Fibroblast of lung (primary cell): Measurements from ENCODE around the gene VPS37D. TPM values are rescaled to one million over a fixed set of nuclear protein-coding genes. Genes with fewer than 3 reads are reported as not detected.
A peak's percentile ranks its signal among the peaks of the same experiment; 100 is the strongest.

ENCODE experiments used
- DNase-seq, 2 donors: peaks; one replicate each; pipeline versions ENCODE4 v3.0.0 to v3.0.0-alpha.2; 2010; ENCODE audit warnings: low read depth in 2 of 2
- H2AFZ ChIP-seq: 2 replicates; pipeline ENCODE4 v1.5.1; 2012; ENCODE audit warnings: low read length, control low read depth, inconsistent platforms
- H3K27ac ChIP-seq: 2 replicates; pipeline ENCODE4 v1.5.1; 2011; ENCODE audit warnings: low read length, control low read depth; ENCODE audit not compliant: insufficient read depth
- H3K27me3 ChIP-seq: 2 replicates; pipeline ENCODE4 v1.5.1; 2011; ENCODE audit warnings: mild to moderate bottlenecking, low read length; ENCODE audit not compliant: control insufficient read depth, insufficient read depth
- H3K36me3 ChIP-seq: 2 replicates; pipeline ENCODE4 v1.5.1; 2011; ENCODE audit warnings: low read length; ENCODE audit not compliant: control insufficient read depth, insufficient read depth
- H3K4me1 ChIP-seq: 2 replicates; pipeline ENCODE4 v1.5.1; 2011; ENCODE audit warnings: low read length; ENCODE audit not compliant: control insufficient read depth, insufficient read depth; ENCODE audit errors: extremely low read depth
- H3K4me2 ChIP-seq: 2 replicates; pipeline ENCODE4 v1.5.1; 2011; ENCODE audit warnings: low read length, control low read depth; ENCODE audit not compliant: insufficient read depth; ENCODE audit errors: extremely low read depth
- H3K4me3 ChIP-seq, 4 experiments: fragments of 200-600 bp in 1 of 4; sonication (generic) in 1 of 4; replicated peaks in 1 of 4; 2 replicates each; pipeline ENCODE4 v1.5.1; 2011 to 2016; ENCODE audit warnings: low read length in 4 of 4, low read depth in 3 of 4, mild to moderate bottlenecking in 3 of 4, control low read depth in 2 of 4, inconsistent platforms in 1 of 4, mixed read lengths in 1 of 4; ENCODE audit not compliant: insufficient read depth in 1 of 4; ENCODE audit errors: control extremely low read depth in 1 of 4
- H3K79me2 ChIP-seq: 2 replicates; pipeline ENCODE4 v1.5.1; 2012; ENCODE audit warnings: mild to moderate bottlenecking, low read length, inconsistent platforms; ENCODE audit not compliant: control insufficient read depth, insufficient read depth
- H3K9ac ChIP-seq: 2 replicates; pipeline ENCODE4 v1.5.1; 2011; ENCODE audit warnings: mild to moderate bottlenecking, low read length, control low read depth; ENCODE audit not compliant: insufficient read depth
- H3K9me3 ChIP-seq: 2 replicates; pipeline ENCODE4 v1.5.1; 2012; ENCODE audit warnings: low read depth, low read length; ENCODE audit not compliant: control insufficient read depth, insufficient read depth
- H4K20me1 ChIP-seq: 2 replicates; pipeline ENCODE4 v1.5.1; 2011; ENCODE audit warnings: low read length; ENCODE audit not compliant: control insufficient read depth, insufficient read depth; ENCODE audit errors: extremely low read depth
- CTCF ChIP-seq, 2 donors: IDR thresholded peaks in 1 of 2; conservative IDR thresholded peaks in 1 of 2; 1 replicate in 1 of 2; 2 replicates in 1 of 2; pipeline ENCODE4 v1.5.1; 2011 to 2012; ENCODE audit warnings: low read length in 2 of 2, control low read depth in 1 of 2, inconsistent platforms in 1 of 2, low read depth in 1 of 2, mild to moderate bottlenecking in 1 of 2
- EZH2 ChIP-seq: IDR thresholded peaks from 2 replicates; pipeline ENCODE4 v1.5.1; 2012; ENCODE audit warnings: low read length, control low read depth, mild to moderate bottlenecking; ENCODE audit errors: missing control alignments
- polyA plus RNA-seq, 2 donors: library from polyadenylated mRNA; depleted of rRNA in 1 of 2; stranded (reverse) in 1 of 2; unstranded in 1 of 2; fragments of >200 nt; gene quantifications; 2 replicates each; pipeline ENCODE4 v1.2.1, GENCODE V29; 2011 to 2012; ENCODE audit warnings: missing spikeins in 1 of 2
- total RNA-seq: library from RNA; depleted of rRNA; stranded (reverse); fragments of >200 nt; gene quantifications from 2 replicates; pipeline ENCODE4 v1.2.1, GENCODE V29; 2014

VPS37D gene
- total and polyA plus RNA-seq, 2 donors (not counting 1 experiment from before 2014, with no cell fraction given) = 0.87 to 6.8 TPM

DNA sequence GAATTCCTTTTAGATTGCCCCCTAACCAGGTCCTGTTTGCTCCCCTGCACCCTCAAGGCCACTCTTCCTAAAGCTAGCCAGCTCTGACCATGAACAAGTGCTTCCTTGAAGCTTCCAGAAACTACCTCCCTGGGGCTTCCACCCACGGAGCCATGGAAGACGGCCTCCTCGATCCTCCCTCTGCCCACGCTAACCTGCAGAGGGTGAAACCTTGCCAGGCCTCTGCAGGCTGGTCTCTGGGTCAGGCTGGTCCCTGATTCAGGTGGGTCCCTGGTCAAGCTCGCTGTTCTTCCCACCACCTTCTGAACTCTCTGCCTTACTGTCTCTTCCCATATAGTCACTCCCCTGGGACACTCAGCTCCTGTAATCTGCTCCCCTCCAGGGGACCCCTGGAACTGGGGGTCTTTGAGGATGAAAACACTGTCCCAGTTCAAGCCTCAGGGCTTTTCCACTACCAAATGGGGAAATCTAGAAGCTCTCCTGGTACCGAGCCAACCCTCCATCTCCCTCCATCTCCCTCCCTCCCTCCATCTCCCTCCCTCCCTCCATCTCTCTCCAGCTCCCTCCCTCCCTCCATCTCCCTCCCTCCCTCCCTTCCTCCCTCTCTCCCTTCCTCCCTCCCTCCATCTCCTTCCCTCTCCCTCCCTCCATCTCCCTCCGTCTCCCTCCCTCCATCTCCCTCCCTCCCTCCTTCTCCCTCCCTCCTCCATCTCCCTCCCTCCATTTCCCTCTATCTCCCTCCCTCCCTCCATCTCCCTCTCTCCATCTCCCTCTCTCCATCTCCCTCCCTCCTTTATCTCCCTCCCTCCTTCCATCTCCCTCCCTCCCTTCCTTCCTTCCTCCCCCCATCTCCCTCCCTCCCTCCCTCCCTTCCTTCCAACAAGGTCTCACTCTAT lies 46.2 kb upstream of the VPS37D start:
- no peaks in the 10 kb centered on the region for H3K4me1 ChIP-seq
- no peak overlapping the region for H3K4me3 ChIP-seq
- H3K9me3 ChIP-seq = no peaks in the 10 kb centered on the region
- H3K36me3 ChIP-seq = no peaks in the 10 kb centered on the region
- no peak overlapping the region for H3K4me2 ChIP-seq
- H4K20me1 ChIP-seq = no peaks in the 10 kb centered on the region
- no peak overlapping the region for H3K9ac ChIP-seq
- no peak overlapping the region for H2AFZ ChIP-seq
- H3K27ac ChIP-seq = no peak overlapping the region
- no peaks in the 10 kb centered on the region for H3K79me2 ChIP-seq
- no peak for DNase-seq
- TF ChIP-seq EZH2 = no peak
- H3K27me3 ChIP-seq = peaks cover 25% of the 10 kb centered on the region

DNA sequence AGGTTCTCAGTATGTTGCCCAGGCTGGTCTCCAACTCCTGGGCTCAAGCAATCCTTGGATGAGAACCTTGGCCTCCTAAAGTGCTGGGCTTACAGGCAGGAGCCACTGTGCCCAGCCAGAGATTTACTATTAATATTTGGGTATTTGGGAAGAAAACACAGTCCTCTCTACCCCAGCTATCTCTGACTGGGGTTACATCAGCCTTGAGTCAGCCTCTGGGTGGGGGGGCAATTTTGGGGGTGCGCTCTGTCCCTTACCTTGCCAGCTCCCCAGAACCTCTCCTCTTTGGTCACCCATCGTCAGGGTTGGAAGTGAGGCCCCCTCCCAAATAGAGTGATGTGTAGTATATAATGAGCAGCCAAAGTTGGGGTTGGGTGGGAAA lies 45.1 kb upstream of the VPS37D start:
- no peaks in the 10 kb centered on the region for H3K9me3 ChIP-seq
- H3K4me2 ChIP-seq = no peak overlapping the region
- no peak for DNase-seq
- no peaks in the 10 kb centered on the region for H4K20me1 ChIP-seq
- TF ChIP-seq CTCF (conservative IDR thresholded peaks at IDR 0.05 in 1 of 2, IDR thresholded peaks at IDR 0.05 in 1 of 2; ENCODE audit: low read depth in 1 of 2, low read length in 2 of 2) (no peak), EZH2 (no peak)
- no peak overlapping the region for H3K27ac ChIP-seq
- H3K9ac ChIP-seq = no peak overlapping the region
- no peak overlapping the region for H3K4me3 ChIP-seq
- H2AFZ ChIP-seq = no peak overlapping the region
- H3K27me3 ChIP-seq = peaks cover 33% of the 10 kb centered on the region
- H3K36me3 ChIP-seq = no peaks in the 10 kb centered on the region
- H3K4me1 ChIP-seq = no peaks in the 10 kb centered on the region
- no peaks in the 10 kb centered on the region for H3K79me2 ChIP-seq

DNA sequence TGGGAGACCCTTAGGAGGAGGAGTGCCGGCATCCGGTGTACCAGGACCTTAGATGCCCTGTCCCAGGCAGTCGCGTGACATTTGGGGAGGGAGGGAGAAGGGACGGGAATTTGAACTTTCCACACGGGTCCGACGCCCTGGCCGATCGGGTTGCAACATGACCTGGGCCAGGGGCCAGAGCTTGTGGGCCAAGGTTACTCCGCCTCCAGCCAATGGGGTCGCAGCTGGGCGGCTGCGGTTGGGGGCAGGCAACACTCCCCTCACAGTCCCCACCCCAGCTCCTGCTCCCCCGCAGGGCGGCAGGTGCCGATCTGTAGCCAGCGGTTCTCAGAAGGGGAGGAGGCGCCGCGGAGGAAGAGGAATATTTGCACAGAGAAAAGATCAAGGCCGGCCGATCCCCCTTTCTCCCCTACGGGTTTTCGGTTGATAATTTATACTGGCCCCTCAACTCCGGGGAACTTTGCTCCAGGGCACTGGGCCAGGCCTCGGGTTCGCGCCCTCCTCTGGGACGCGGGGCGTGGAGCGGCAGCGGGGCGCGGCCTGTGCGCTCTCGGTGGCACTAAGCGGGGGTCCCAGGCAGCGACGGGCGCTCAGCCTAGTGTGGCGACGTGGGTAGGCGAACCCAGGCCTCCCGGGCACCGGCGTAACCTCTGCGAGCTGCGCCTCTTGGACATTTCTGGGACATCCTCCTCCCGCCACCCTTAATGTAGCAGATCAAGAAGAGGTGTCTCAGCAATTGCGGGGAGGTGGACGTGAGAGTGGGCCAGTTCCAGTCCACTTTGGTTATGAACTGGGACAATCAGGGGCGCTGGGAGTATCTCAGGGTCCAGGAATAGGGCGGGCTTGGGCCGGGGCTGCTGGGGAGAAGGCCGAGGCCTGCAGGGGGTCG lies 44.5 kb upstream of the VPS37D start:
- H3K79me2 ChIP-seq = no peaks in the 10 kb centered on the region
- TF ChIP-seq EZH2 = peak; percentile 98
- TF ChIP-seq CTCF (conservative IDR thresholded peaks at IDR 0.05 in 1 of 2, IDR thresholded peaks at IDR 0.05 in 1 of 2; ENCODE audit: low read depth in 1 of 2, low read length in 2 of 2) = no peak
- no peak overlapping the region for H3K27ac ChIP-seq
- H2AFZ ChIP-seq = no peak overlapping the region
- DNase-seq = peak in 1 of 2 donors; percentile 26
- H3K9ac ChIP-seq = no peak overlapping the region
- H3K36me3 ChIP-seq = no peaks in the 10 kb centered on the region
- no peak overlapping the region for H3K4me2 ChIP-seq
- no peaks in the 10 kb centered on the region for H3K4me1 ChIP-seq
- no peaks in the 10 kb centered on the region for H4K20me1 ChIP-seq
- peaks cover 38% of the 10 kb centered on the region for H3K27me3 ChIP-seq
- no peak overlapping the region for H3K4me3 ChIP-seq
- H3K9me3 ChIP-seq = no peaks in the 10 kb centered on the region
